Cerebellar nuclear complex (tissue), 1 donor: ENCODE results near the gene CLSTN1.

ENCODE experiments used
- DNase-seq, 2 experiments: peaks; one replicate each; lab custom pipeline; 2025; lab: John Stamatoyannopoulos, UW

Gene CLSTN1

GRCh38 chr1:9680091-9680490 lies 143.7 kb downstream of the CLSTN1 start:
- no peak for DNase-seq
